ENCODE data around the gene ASXL2.
A peak's percentile ranks its signal among the peaks of the same experiment; 100 is the strongest.
"Not testable (repeated sequence)": the region's sequence is repeated elsewhere in the genome, so short reads cannot be mapped to it uniquely, and the experiment has no call there.

Gene ASXL2

DNA sequence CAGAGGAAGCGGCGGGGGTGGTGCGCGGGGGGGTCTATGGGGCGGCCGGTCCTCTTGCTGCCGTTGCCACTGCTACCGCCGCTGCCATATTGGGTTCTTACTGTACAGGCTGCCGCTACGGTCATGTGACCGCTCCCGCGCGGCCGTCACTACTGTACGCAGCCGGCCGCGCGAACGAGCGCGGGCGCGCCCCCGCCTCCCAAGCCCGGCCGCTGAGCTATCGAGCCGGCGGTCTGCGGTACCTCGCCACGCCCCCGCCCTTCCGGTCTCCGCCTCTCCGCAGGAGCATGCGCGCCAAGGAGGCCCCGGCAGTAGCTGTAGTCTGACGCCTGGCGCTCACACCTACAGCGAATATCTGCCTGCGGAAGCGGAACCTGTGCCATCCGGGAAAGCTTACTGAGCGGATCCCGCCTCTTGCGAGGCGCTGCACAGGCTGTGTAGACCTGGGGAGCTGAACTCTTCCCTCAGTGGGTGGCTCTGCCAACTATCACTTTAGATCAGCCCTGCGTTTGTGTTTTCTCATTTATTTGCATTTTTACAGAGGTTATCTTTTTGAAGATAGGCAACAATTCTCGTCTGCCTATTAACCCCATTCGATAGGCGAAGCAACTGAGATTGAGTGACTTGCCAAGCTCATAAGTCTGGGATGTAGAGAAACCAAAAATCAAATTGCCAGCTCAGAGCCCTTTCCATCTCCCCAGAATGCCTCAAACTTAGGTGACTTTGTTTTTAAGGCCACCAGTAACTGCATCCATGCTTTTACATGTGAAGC lies at the start of gene ASXL2:
Gene ASXL2, minus strand, starts transcription at position 127 of the 772 bp plus-strand sequence. CDS start 265 bp downstream, outside the sequence.
- peak; percentile 99 for DNase-seq

- peak; percentile 32 for DNase-seq
These were observed 48.9 kb upstream of the ASXL2 start for GRCh38 chr2:25926984-25927756.

- no peak for DNase-seq
These were observed 44.2 kb upstream of the ASXL2 start for GRCh38 chr2:25922501-25922900.

DNA sequence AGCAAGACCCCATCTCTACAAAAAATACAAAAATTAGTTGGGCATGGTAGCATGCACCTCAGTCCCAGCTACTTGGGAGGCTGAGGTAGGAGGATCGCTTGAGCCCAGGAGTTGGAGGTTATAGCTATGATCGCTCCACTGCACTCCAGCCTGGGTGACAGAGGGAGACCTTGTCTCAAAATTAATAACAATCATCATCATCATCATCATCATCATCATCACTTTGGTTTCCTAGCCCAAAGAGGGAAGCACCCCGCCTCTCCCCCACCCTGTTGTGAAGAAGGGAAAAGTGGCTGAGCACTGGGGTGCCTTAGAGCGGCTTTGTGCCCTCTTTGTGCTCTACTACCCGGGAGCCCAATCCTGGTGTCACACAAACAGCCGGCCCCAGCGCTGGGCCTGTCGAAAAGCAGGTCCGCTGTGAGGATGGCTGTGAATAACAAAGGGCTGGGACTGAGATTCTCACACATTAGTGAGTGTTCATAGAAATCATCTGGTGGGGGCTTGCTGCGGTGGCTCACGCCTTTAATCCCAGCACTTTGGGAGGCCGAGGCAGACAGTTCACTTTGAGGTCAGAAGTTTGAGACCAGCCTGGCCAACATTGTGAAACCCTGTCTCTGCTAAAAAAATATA lies 42.6 kb upstream of the ASXL2 start:
- DNase-seq = no peak

- peak; percentile 44 for DNase-seq
These were observed 42.0 kb upstream of the ASXL2 start for GRCh38 chr2:25920336-25920735.

DNA sequence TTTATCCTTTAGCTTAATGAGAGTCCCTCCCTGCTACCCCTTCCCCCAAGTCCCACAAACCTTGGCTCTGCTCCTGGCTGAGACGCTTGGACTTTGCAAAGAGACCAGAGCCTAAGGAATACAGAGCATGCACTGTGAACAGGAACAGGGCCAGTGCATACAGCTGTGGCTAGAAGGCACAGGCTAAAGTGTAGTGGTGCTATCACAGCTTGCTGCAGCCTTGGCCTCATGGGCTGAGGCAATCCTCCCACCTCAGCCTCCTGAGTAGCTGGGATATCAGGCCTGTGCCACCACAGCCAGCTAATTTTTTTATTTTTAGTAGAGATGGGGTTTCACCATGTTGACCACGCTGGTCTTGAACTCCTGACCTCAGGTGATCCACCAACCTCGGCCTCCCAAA lies 39.5 kb upstream of the ASXL2 start:
- no peak for DNase-seq

- not testable (repeated sequence) for DNase-seq
These were observed 39.1 kb upstream of the ASXL2 start for GRCh38 chr2:25917411-25917810.

DNA sequence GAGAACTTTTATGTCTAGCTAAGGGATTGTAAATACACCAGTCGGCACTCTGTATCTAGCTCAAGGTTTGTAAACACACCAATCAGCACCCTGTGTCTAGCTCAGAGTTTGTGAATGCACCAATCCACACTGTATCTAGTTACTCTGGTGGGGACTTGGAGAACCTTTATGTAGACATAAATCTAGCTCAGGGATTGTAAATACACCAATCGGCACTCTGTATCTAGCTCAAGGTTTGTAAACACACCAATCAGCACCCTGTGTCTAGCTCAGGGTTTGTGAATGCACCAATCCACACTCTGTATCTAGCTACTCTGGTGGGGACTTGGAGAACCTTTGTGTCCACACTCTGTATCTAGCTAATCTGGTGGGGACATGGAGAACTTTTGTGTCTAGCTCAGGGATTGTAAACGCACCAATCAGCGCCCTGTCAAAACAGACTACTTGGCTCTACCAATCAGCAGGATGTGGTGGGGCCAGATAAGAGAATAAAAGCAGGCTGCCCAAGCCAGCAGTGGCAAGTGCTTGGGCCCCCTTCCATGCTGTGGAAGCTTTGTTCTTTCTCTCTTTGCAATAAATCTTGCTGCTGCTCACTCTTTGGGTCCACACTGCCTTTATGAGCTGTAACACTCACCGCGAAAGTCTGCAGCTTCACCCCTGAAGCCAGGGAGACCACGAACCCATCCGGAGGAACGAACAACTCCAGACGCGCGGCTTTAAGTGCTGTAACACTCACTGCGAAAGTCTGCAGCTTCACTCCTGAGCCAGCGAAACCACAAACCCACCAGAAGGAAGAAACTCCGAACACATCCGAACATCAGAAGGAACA lies 37.9 kb upstream of the ASXL2 start:
- DNase-seq = not testable (repeated sequence)

DNA sequence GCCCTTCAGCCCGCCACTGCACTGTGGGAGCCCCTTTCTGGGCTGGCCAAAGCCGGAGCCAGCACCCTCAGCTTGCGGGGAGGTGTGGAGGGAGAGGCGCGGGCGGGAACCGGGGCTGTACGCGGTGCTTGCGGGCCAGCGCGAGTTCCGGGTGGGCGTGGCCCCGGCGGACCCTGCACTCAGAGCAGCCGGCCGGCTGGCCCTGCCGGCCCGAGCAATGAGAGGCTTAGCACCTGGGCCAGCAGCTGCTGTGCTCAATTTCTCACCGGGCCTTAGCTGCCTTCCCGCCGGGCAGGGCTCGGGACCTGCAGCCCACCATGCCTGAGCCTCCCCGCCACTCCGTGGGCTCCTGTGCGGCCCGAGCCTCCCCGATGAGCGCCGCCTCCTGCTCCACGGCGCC lies 37.1 kb upstream of the ASXL2 start:
- not testable (repeated sequence) for DNase-seq

GRCh38 chr2:25913696-25913973 lies 35.3 kb upstream of the ASXL2 start:
- DNase-seq = not testable (repeated sequence)

DNA sequence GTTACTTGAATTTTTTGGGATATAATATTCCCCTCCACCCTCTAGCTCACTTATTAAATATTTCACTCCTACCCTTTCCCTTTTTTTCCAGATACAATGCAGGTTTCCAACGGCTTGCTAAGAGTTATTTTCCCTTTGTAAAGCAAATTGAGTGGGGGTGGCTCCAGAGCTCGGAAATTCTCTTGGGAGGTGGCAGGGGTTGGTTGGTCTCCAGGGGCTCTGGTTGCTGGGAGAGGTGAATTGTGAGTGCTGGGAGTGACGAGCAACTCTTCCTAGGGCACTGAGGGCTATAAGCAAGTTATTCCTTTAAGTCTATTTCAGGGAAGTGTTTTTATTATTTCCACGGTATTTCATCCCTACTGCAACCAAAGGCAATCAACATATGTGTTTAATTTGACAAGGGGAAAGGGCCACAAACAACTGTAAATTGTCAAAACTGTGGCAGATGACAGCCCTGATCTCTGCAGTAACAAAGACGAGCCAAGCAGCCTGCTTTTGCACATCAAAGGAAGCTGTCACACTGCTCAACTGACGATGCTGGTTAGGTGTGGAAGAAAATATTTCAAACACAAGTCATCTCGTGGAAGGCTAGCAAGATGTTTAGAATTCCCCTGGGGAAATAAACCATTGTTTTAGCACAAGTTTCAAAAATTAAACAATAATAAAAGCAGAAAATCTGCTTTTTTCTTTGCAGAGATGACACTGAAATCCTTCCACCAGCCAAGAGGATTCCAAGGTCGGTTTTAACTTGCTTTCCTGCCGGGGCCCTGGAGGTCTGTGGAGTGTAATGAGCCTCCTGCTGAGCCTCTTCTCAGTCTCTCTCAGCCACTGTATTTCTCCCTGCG lies 34.8 kb upstream of the ASXL2 start:
- no peak for DNase-seq

DNA sequence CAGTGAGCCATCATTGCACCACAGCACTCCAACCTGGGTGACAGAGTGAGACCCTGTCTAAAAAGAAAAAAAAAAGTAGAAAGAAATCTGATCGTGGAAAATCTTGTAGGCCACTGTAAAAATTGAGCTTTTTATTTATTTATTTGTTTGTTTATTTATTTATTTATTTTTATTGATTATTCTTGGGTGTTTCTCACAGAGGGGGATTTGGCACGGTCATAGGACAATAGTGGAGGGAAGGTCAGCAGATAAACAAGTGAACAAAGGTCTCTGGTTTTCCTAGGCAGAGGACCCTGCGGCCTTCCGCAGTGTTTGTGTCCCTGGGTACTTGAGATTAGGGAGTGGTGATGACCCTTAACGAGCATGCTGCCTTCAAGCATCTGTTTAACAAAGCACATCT lies 31.3 kb upstream of the ASXL2 start:
- not testable (repeated sequence) for DNase-seq

DNA sequence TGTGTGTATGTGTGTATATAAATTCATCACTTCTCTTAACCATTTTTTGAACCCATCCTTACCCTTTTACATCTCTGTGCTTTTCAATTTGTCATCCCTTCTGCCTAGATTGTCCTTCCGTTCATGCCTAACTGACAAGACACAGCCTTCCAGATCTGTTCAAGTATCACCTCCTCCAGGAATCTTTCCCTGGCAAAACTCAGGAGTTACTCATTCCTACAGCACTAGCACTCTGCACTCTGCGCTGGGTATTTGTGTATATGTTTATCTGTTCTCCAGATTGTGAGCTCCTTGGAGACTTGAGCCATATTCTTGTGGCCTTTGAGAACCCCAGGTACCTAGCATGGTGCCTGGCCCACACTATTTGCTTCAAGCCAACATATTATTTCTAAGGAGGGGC lies 26.8 kb upstream of the ASXL2 start:
- no peak for DNase-seq

GRCh38 chr2:25903216-25903776 lies 25.0 kb upstream of the ASXL2 start:
- DNase-seq = no peak

GRCh38 chr2:25899404-25899970 lies 21.2 kb upstream of the ASXL2 start:
- DNase-seq = peak; percentile 43

DNA sequence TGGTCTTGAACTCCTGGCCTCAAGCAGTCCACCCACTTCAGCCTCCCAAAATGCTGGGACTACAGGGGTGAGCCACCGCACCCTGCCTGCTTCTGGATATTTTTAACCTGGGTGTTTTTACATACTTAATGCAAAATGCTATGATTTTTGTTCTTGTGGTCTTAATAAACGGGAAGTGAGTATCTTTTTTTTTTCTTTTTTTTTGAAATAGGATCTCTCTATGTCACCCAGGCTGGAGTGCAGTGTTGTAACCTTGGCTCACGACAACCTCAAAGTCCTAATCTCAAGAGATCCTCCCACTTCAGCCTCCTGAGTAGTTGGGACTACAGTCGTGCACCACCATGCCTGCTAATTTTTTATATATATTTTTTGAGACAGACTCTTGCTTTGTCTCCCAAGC lies 19.2 kb upstream of the ASXL2 start:
- peak; percentile 59 for DNase-seq

DNA sequence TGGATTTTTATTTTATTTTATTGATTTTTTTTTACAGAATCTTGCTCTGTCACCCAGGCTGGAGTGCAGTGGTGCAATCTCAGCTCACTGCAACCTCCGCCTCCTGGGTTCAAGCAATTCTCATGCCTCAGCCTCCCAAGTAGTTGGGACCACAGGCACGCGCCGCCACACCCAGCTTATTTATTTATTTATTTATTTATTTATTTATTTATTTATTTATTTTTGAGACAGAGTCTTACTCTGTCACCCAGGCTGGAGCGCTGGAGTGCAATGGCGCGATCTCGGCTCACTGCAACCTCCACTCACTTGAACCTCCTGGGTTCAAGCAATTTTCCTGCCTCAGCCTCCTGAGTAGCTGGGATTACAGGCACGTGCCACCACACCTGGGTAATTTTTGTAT lies 18.0 kb upstream of the ASXL2 start:
- not testable (repeated sequence) for DNase-seq

GRCh38 chr2:25895610-25896009 lies 17.3 kb upstream of the ASXL2 start:
- no peak for DNase-seq

GRCh38 chr2:25895018-25895417 lies 16.7 kb upstream of the ASXL2 start:
- no peak for DNase-seq

DNA sequence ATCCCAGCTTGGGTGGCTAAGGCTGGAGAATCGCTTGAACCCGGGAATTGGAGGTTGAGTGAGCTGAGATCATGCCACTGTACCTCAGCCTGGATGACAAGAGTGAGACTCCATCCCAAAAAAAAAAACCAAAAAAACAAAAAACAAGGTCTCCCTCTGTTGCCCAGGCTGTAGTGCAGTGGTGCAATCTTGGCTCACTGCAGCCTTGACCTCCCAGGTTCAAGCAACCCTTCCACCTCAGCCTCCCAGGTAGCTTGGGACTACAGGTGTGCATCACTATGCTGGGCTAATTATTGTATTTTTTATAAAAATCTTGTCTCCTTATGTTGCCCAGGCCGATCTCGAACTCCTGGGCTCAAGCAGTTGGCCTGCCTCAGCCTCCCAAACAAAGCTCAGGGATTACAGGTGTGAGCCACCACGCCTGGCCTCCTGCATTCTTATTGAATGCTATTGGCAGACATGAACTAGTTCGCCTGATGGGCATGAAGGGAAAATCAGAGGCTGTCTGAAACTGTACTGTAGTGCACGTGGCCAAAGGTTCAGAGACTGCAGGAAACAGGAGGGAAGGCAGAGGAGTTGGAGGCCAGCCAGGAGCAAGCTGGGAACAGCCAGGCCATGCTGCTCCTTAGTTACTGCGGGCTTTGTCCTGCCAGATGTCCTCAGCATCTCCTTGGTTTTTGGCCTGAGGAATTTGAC lies 16.0 kb upstream of the ASXL2 start:
- no peak for DNase-seq

DNA sequence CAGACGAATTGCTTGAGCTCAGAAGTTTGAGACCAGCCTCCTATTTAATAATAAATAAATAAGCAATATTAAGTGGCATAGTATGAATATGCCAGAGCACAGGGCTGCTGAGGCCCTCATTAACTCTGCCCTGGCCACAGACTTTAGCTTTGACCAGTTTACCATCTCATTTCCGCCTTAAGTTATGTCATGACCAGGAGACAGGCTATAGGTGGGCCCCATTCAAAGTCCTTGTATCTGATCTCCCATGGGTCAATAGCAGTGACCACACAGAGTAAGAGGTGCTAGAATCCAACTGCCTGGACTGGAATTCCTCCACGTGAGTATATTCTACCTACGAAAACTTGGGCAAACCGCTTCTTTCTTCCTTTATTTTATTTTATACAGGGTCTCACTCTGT lies 13.4 kb upstream of the ASXL2 start:
- no peak for DNase-seq

All from suppressor macrophage treated with lipopolysaccharide for 4 hours (primary cell).